Measurements from ENCODE around the gene NTM.
"Not testable (repeated sequence)": the region's sequence is repeated elsewhere in the genome, so short reads cannot be mapped to it uniquely, and the experiment has no call there.

The NTM gene

GRCh38 chr11:131463649-131464425, 93.4 kb downstream of the NTM start:
- no peak for DNase-seq (ENCODE audit: low read depth)

DNA sequence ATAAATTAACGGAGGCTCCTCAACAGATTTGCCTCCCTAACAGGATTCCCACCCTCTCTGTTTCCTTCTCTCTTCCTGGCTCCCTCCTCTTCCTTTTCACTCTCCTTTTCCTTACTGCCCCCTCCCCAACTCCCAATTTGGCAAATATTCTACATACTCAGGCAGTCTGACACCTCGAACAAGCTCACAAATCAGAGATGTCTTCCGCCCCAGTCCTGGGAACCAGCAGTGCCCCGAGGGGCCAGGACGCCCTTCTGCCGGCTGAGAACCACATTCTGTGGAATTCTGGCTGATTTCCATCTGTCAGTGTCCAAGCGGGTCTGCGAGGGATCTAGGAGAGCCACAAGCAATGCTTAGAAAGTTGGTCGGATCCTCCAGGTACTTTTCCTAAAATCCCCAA, 94.0 kb downstream of the NTM start:
- no peak for DNase-seq (ENCODE audit: low read depth)

- no peak for DNase-seq (ENCODE audit: low read depth)
These were observed 94.6 kb downstream of the NTM start for GRCh38 chr11:131465039-131465438.

- no peak for DNase-seq (ENCODE audit: low read depth)
These were observed 95.3 kb downstream of the NTM start for GRCh38 chr11:131465746-131466145.

DNA sequence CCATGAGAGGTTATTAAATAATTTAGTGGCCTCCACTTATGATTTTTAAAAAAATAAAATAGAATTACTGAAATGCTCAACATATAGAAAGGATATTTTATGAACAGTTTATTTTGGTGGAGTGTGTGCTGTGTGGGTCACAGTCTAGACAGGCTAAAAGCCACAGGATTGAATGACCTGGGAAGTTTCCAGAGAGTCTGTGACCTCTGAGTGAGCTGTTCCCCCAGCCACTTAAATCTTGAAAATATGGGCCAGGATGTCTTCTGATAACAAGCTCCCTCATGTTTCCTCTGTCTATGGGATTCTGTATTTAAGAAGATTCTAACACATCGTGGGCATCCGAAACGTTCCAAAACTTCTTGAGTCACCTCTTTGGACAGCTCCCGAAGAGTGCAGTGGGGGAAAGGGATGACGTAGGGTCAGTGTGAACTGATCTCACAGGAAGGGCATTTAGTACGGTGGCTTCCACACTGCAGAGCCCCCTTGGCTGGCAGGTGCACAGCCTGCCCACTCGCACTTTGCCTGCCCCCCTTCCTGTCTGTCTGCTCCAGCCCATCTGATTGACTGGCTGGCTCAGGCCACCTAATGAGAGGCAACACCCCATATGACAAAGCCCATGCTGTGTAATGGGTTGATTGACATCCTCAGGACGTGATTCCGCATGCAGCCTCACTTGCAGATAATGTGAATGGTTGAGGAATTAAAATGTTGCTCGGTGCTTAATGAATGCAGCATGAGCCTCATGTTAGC, 97.4 kb downstream of the NTM start:
- DNase-seq (ENCODE audit: low read depth): no peak

GRCh38 chr11:131468565-131468964, 98.2 kb downstream of the NTM start:
- no peak for DNase-seq (ENCODE audit: low read depth)

DNA sequence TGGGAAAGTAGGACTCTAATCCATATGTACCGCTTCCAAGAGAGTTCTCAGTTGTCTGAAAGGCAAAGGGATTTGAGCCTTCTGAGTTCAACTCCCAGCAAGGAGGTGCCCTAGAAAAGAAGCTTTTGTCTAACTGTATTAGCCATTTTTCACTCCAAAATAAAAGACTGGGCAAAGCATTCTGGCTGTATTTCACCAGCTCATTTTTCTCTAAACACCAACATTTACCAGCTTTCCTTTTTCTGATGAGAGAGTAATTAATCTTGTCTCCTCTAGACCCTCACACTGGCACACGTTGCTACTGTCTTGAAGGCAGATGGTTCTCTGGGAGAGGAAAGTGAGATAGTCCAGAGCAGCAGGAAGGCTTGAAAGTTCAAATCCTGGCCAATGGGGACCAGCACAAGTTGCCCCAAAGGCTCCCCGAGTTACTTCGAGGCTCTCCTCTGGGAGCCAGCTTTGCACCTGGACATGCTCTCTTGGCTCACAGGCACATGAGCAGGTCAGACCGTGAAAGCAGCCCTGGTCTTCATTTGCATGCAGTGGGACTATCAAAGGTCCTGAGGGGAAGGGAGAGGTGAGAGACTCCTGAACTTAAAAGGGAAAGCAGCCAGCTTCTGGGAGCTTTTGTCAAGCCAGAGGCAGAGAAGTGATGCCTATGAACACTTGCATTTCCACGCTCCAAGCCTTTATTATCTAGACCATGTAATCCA, 100.0 kb downstream of the NTM start:
- DNase-seq (ENCODE audit: low read depth): no peak

DNA sequence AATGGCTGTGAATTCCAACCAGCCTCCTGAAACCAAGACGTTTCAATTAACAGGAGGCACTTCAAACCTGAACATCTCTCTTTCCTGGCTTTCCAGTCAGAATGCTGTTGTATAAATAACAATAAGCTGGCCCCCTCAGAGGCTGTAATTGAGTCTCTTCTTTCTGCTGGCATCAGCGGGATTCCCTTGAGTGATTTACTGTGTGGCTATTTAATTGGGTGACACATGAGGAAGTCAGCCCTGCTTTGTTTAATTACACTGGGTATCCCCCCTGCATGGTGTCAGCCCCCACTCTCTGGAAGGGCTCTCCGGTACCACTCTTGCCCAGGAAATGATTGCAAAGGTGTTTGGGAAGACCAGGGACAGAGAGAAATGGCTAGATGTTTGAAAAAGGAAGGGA, 101.6 kb downstream of the NTM start:
- no peak for DNase-seq (ENCODE audit: low read depth)

DNA sequence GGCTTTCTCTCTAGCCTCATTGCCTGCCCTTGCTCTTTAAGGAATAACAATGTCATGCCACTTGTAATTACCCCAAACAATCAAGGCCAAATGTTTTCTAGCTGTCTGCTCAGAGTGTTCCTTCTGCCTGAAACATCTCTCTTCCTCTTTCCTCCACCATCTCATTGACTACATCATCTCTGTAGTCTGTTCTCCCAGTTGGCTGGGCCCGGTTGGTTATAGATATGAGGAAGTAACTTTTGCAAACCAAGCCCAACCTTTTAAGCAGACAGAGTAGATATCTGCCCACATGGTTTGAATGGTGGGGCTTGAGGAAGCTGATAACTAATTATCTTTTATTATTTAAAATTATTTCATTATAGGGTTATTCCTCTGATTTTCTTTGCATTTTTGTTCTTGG, 104.5 kb downstream of the NTM start:
- no peak for DNase-seq (ENCODE audit: low read depth)

GRCh38 chr11:131476266-131476665, 105.9 kb downstream of the NTM start:
- DNase-seq (ENCODE audit: low read depth): no peak

GRCh38 chr11:131478341-131478740, 107.9 kb downstream of the NTM start:
- DNase-seq (ENCODE audit: low read depth): no peak

GRCh38 chr11:131481303-131481702, 110.9 kb downstream of the NTM start:
- no peak for DNase-seq (ENCODE audit: low read depth)

DNA sequence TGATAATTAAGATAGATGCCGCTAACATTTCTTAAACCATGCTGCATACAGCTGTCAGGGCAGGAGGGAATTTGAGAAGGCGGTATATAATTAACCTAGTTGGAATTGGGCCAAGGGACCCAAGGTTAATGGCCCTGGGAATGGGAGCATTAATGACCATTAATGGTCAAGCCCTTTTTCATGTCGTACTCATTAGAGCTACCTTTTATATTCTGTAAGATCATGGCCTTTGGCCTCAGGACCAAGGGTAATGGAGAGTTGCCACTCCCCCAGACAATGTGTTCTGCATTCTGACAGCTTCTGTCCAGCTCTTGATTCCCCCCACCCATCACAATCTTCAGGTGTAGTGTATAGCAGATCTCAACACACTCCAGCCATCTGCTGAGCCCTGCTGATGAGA, 111.6 kb downstream of the NTM start:
- no peak for DNase-seq (ENCODE audit: low read depth)

DNA sequence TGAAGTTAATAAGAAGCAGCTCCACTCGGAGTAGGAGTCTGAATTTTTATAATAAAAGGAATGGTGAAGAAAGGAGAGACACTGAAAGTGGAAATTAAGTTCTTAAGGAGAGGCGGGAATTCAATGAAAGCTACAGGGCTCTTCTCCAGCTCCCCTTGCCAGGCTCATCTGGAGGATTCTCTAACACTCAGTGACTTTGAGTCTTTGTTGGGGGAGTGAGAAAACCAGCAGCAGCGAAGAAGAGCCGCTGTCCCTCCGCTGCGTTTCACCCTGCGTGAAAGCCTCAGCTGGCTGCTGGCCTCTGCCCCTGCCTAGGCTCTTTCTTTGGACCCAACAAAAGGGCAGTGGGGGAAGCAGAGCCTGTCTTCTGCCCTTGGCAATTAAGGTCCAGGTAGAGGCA, 113.0 kb downstream of the NTM start:
- no peak for DNase-seq (ENCODE audit: low read depth)

DNA sequence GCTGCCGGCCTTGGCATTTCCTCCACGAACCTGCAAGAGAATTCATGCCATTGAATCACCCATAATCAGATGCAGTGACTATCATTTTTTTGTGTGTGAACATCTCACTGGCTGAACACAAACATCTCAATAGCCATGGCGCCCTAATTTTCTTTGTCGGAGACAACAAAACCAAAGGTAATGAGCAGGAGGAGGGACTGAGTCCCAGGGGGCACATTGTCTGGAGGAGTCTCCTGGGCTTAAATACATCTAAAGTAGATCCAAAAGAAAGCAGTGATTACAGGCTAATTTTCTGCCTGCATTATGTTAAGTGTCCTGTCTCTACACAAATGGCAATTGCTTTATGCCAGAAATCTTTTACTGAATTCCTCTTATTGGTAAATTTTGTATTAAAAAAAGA, 113.5 kb downstream of the NTM start:
- no peak for DNase-seq (ENCODE audit: low read depth)

- peak; percentile 67 for DNase-seq (ENCODE audit: low read depth)
These were observed 115.7 kb downstream of the NTM start for GRCh38 chr11:131486100-131486499.

DNA sequence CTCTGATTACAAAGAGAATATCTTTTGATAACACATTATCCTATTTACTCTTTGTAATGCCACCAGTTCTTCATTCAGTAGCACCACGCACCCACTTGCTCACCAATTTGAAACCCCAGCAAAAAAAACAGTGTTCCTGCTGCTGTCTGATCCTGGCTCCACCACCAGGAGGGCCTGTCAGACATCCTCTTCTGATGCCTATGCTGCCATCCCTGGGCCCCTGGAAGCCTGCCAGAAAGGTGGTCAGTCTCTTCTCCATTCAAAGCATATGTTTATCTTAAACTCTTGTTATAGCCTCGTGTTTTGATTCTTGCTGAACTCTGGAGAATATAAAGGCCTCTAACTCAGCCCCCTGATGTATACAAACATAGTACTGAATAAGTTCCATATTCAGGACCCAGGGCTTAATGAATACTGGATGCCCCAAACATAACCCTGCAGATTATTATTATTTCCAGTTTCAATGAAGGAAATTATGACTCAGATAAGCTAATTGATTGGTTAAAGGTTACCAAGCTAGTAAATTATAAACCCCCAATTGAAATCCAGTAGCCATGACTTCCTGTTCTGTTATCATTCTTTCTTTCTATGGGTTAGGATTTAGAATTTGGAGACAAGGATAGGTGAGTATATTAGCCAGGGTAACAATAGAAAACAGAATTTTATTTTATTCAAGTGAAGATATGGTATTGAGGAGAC, 116.7 kb downstream of the NTM start:
- DNase-seq (ENCODE audit: low read depth): no peak

DNA sequence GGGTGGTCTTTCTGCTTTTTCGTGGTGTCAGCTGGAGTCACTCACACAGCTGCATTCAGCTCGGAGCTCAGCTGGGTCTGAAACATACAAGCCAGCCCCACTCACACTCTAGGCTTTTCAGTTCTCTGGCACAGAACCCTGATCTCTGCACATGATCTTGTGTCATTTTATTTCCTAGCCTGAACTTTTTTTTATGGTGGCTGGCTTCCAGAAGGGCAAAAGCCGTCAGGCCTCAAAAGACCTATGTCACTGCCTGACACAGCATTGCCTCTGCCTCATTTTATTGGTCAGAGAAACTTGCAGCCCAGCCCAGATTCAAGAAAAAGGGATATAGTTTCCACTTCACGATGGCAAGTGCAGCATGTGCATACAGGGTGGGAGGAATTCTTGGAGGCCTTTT, 117.8 kb downstream of the NTM start:
- no peak for DNase-seq (ENCODE audit: low read depth)

DNA sequence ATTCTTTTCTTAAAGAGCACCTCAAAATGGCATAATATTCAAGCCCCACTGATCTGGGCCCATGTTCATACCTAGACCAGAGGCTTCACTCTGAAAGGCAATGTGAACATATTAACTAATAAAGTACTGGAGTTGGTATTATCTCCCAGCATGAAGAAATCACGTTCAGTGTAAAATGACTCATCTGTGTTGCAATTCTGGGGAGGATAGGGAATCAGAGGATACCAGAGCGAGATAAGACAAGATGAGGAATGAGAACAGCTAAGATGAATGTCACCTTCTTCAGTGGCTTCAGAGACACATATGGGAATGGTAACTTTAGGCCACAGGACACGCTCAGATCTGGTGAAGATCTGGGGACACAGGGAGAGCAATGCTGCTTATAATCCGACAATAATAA, 121.1 kb downstream of the NTM start:
- DNase-seq (ENCODE audit: low read depth): peak; percentile 22

GRCh38 chr11:131495423-131495822, 125.0 kb downstream of the NTM start:
- no peak for DNase-seq (ENCODE audit: low read depth)

- DNase-seq (ENCODE audit: low read depth): not testable (repeated sequence)
These were observed 127.3 kb downstream of the NTM start for GRCh38 chr11:131497686-131498085.

DNA sequence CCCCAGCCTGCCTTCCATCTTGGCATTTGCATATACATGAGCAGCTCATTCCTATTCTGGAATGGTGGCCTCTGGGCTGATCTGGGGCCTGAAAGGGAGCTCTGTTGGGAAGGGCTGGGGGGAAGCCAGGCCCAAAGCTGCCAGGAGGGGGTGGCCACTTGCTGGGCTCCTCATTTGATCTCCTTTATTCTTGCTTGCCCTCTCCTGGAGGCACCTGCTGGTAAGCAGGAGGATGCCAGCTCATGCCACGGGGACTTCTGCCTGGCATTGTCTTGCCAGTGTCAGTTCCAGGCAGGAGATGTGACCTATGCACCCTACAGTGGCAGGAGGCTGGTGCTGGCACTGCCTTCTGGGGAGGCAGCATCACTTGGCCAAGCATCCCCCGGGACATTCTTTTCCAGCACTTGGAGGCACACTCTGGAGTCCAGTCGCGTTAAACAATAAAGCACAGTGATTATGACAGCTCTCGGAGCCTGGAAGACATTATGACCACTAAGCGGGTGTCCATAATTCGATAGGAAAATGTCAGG, 128.3 kb downstream of the NTM start:
- no peak for DNase-seq (ENCODE audit: low read depth)

All from GM04504 (cell line).